GM12878 (cell line): ENCODE measurements around the gene SPIN1.

Experiments
- EZH2 ChIP-seq: IDR thresholded peaks from 2 replicates; pipeline ENCODE4 v1.6.1; 2012; ENCODE audit warnings: low read depth, mild to moderate bottlenecking, control low read depth, inconsistent platforms, low read length, borderline replicate concordance; ENCODE audit not compliant: control insufficient read depth
- POLR2A ChIP-seq: IDR thresholded peaks from 2 replicates; pipeline ENCODE4 v1.6.1; 2011; ENCODE audit warnings: low read depth, mild to moderate bottlenecking, low read length
- POLR2AphosphoS5 ChIP-seq: IDR thresholded peaks from 2 replicates; pipeline ENCODE4 v1.6.1; 2011; ENCODE audit warnings: mild to moderate bottlenecking, low read length, inconsistent platforms
- SRF ChIP-seq, 2 experiments: IDR thresholded peaks; 2 replicates each; pipeline ENCODE4 v1.6.1; 2011; ENCODE audit warnings: low read depth in 2 of 2, low read length in 2 of 2, mild to moderate bottlenecking in 1 of 2, moderate library complexity in 1 of 2
- TF ChIP-seq, protein P1 (sequence below): IDR thresholded peaks from 2 replicates; pipeline ENCODE4 v1.6.1; 2012; ENCODE audit warnings: improper control_type of control experiment, low read depth, low read length; ENCODE audit not compliant: insufficient replicate concordance
- TF ChIP-seq, protein P2 (sequence below): fragments of 150-350 bp; IDR thresholded peaks from 2 replicates; pipeline ENCODE4 v1.6.1; 2016; ENCODE audit warnings: low read depth, low read length
- TF ChIP-seq, protein P3 (sequence below), 3 experiments: IDR thresholded peaks in 2 of 3; conservative IDR thresholded peaks in 1 of 3; 2 replicates each; pipeline ENCODE4 v1.5.1; 2011; ENCODE audit warnings: low read depth in 3 of 3, low read length in 3 of 3, mild to moderate bottlenecking in 3 of 3, control low read depth in 2 of 3, moderate library complexity in 2 of 3, inconsistent platforms in 1 of 3, mixed read lengths in 1 of 3; ENCODE audit not compliant: control insufficient read depth in 2 of 3, insufficient read depth in 1 of 3; ENCODE audit errors: extremely low read depth in 1 of 3

GRCh38 chr9:88391921-88392320 is 3.7 kb downstream of the SPIN1 start:
- TF ChIP-seq, protein P1, sequence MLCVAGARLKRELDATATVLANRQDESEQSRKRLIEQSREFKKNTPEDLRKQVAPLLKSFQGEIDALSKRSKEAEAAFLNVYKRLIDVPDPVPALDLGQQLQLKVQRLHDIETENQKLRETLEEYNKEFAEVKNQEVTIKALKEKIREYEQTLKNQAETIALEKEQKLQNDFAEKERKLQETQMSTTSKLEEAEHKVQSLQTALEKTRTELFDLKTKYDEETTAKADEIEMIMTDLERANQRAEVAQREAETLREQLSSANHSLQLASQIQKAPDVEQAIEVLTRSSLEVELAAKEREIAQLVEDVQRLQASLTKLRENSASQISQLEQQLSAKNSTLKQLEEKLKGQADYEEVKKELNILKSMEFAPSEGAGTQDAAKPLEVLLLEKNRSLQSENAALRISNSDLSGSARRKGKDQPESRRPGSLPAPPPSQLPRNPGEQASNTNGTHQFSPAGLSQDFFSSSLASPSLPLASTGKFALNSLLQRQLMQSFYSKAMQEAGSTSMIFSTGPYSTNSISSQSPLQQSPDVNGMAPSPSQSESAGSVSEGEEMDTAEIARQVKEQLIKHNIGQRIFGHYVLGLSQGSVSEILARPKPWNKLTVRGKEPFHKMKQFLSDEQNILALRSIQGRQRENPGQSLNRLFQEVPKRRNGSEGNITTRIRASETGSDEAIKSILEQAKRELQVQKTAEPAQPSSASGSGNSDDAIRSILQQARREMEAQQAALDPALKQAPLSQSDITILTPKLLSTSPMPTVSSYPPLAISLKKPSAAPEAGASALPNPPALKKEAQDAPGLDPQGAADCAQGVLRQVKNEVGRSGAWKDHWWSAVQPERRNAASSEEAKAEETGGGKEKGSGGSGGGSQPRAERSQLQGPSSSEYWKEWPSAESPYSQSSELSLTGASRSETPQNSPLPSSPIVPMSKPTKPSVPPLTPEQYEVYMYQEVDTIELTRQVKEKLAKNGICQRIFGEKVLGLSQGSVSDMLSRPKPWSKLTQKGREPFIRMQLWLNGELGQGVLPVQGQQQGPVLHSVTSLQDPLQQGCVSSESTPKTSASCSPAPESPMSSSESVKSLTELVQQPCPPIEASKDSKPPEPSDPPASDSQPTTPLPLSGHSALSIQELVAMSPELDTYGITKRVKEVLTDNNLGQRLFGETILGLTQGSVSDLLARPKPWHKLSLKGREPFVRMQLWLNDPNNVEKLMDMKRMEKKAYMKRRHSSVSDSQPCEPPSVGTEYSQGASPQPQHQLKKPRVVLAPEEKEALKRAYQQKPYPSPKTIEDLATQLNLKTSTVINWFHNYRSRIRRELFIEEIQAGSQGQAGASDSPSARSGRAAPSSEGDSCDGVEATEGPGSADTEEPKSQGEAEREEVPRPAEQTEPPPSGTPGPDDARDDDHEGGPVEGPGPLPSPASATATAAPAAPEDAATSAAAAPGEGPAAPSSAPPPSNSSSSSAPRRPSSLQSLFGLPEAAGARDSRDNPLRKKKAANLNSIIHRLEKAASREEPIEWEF = no peak
- TF ChIP-seq POLR2AphosphoS5 (no peak), POLR2A (no peak), EZH2 (no peak), SRF (IDR thresholded peaks at IDR 0.05; ENCODE audit: low read depth in 2 of 2, low read length in 2 of 2) (no peak)
- TF ChIP-seq, protein P2, sequence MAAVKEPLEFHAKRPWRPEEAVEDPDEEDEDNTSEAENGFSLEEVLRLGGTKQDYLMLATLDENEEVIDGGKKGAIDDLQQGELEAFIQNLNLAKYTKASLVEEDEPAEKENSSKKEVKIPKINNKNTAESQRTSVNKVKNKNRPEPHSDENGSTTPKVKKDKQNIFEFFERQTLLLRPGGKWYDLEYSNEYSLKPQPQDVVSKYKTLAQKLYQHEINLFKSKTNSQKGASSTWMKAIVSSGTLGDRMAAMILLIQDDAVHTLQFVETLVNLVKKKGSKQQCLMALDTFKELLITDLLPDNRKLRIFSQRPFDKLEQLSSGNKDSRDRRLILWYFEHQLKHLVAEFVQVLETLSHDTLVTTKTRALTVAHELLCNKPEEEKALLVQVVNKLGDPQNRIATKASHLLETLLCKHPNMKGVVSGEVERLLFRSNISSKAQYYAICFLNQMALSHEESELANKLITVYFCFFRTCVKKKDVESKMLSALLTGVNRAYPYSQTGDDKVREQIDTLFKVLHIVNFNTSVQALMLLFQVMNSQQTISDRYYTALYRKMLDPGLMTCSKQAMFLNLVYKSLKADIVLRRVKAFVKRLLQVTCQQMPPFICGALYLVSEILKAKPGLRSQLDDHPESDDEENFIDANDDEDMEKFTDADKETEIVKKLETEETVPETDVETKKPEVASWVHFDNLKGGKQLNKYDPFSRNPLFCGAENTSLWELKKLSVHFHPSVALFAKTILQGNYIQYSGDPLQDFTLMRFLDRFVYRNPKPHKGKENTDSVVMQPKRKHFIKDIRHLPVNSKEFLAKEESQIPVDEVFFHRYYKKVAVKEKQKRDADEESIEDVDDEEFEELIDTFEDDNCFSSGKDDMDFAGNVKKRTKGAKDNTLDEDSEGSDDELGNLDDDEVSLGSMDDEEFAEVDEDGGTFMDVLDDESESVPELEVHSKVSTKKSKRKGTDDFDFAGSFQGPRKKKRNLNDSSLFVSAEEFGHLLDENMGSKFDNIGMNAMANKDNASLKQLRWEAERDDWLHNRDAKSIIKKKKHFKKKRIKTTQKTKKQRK = no peak
- TF ChIP-seq, protein P3, sequence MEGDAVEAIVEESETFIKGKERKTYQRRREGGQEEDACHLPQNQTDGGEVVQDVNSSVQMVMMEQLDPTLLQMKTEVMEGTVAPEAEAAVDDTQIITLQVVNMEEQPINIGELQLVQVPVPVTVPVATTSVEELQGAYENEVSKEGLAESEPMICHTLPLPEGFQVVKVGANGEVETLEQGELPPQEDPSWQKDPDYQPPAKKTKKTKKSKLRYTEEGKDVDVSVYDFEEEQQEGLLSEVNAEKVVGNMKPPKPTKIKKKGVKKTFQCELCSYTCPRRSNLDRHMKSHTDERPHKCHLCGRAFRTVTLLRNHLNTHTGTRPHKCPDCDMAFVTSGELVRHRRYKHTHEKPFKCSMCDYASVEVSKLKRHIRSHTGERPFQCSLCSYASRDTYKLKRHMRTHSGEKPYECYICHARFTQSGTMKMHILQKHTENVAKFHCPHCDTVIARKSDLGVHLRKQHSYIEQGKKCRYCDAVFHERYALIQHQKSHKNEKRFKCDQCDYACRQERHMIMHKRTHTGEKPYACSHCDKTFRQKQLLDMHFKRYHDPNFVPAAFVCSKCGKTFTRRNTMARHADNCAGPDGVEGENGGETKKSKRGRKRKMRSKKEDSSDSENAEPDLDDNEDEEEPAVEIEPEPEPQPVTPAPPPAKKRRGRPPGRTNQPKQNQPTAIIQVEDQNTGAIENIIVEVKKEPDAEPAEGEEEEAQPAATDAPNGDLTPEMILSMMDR (IDR thresholded peaks at IDR 0.05 in 2 of 3, conservative IDR thresholded peaks at IDR 0.05 in 1 of 3; ENCODE audit: control insufficient read depth in 2 of 3, extremely low read depth in 1 of 3, insufficient read depth in 1 of 3, low read depth in 3 of 3, low read length in 3 of 3) = no peak
